ENCODE measurements around the gene IRS1.
"Not testable (repeated sequence)": the region's sequence is repeated elsewhere in the genome, so short reads cannot be mapped to it uniquely, and the experiment has no call there.

The IRS1 gene, protein sequence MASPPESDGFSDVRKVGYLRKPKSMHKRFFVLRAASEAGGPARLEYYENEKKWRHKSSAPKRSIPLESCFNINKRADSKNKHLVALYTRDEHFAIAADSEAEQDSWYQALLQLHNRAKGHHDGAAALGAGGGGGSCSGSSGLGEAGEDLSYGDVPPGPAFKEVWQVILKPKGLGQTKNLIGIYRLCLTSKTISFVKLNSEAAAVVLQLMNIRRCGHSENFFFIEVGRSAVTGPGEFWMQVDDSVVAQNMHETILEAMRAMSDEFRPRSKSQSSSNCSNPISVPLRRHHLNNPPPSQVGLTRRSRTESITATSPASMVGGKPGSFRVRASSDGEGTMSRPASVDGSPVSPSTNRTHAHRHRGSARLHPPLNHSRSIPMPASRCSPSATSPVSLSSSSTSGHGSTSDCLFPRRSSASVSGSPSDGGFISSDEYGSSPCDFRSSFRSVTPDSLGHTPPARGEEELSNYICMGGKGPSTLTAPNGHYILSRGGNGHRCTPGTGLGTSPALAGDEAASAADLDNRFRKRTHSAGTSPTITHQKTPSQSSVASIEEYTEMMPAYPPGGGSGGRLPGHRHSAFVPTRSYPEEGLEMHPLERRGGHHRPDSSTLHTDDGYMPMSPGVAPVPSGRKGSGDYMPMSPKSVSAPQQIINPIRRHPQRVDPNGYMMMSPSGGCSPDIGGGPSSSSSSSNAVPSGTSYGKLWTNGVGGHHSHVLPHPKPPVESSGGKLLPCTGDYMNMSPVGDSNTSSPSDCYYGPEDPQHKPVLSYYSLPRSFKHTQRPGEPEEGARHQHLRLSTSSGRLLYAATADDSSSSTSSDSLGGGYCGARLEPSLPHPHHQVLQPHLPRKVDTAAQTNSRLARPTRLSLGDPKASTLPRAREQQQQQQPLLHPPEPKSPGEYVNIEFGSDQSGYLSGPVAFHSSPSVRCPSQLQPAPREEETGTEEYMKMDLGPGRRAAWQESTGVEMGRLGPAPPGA (N-terminal part only)

GRCh38 chr2:226799211-226799975 lies at the start of gene IRS1:
Gene IRS1, minus strand, starts transcription at chr2:226799820. Its CDS starts 1,082 bp downstream, at chr2:226798738.
- peak within 1 kb of the TSS; percentile 74 for H3K9ac ChIP-seq (ENCODE audit: low read length)
- H3K4me1 ChIP-seq (ENCODE audit: control insufficient read depth, low read depth, low read length) = peaks cover 28% of the 10 kb centered on the region
- H3K27me3 ChIP-seq (ENCODE audit: control insufficient read depth, insufficient read depth, low read length) = no peaks in the 10 kb centered on the region
- H3K9me3 ChIP-seq (ENCODE audit: control insufficient read depth, low read depth, low read length) = no peaks in the 10 kb centered on the region
- H3K36me3 ChIP-seq (ENCODE audit: control insufficient read depth, low read depth, low read length) = peaks cover 5% of the 10 kb centered on the region
- H3K27ac ChIP-seq (ENCODE audit: low read length) = no peak within 1 kb of the TSS
- peak within 1 kb of the TSS; percentile 91 for H3K4me3 ChIP-seq (ENCODE audit: low read length)

DNA sequence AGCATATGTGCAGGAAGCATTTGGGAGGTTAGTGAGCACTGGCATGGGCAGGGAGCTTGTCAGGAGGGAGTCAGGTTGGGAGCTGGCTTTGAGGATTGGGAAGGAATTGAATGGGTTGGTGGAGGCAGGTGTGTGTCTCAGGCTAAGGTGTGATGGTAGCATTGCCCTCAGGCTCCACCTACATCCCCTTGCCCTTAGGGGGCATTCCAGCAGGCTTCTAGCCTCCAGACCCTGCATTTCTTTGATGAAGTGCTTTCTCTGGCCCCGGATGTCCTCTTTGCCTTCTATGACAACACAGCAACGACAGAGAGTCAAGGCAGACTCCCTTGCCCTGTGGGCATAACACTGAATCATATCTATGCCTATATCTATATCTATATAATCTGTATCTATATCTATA lies 49.7 kb upstream of the IRS1 start:
- H3K27me3 ChIP-seq (ENCODE audit: control insufficient read depth, insufficient read depth, low read length) = no peaks in the 10 kb centered on the region
- no peak overlapping the region for H3K27ac ChIP-seq (ENCODE audit: low read length)
- H3K4me3 ChIP-seq (ENCODE audit: low read length) = no peak overlapping the region
- H3K9ac ChIP-seq (ENCODE audit: low read length) = no peak overlapping the region
- H3K9me3 ChIP-seq (ENCODE audit: control insufficient read depth, low read depth, low read length) = no peaks in the 10 kb centered on the region
- H3K4me1 ChIP-seq (ENCODE audit: control insufficient read depth, low read depth, low read length) = no peaks in the 10 kb centered on the region
- H3K36me3 ChIP-seq (ENCODE audit: control insufficient read depth, low read depth, low read length) = no peaks in the 10 kb centered on the region

GRCh38 chr2:226847511-226847910 lies 47.9 kb upstream of the IRS1 start:
- no peaks in the 10 kb centered on the region for H3K4me1 ChIP-seq (ENCODE audit: control insufficient read depth, low read depth, low read length)
- no peak overlapping the region for H3K4me3 ChIP-seq (ENCODE audit: low read length)
- no peaks in the 10 kb centered on the region for H3K27me3 ChIP-seq (ENCODE audit: control insufficient read depth, insufficient read depth, low read length)
- no peaks in the 10 kb centered on the region for H3K36me3 ChIP-seq (ENCODE audit: control insufficient read depth, low read depth, low read length)
- H3K27ac ChIP-seq (ENCODE audit: low read length) = no peak overlapping the region
- no peaks in the 10 kb centered on the region for H3K9me3 ChIP-seq (ENCODE audit: control insufficient read depth, low read depth, low read length)
- H3K9ac ChIP-seq (ENCODE audit: low read length) = no peak overlapping the region

- Histone ChIP-seq H3K9ac (ENCODE audit: low read length) (no peak overlapping the region), H3K4me3 (ENCODE audit: low read length) (no peak overlapping the region), H3K36me3 (ENCODE audit: control insufficient read depth, low read depth, low read length) (no peaks in the 10 kb centered on the region), H3K27me3 (ENCODE audit: control insufficient read depth, insufficient read depth, low read length) (no peaks in the 10 kb centered on the region), H3K27ac (ENCODE audit: low read length) (no peak overlapping the region), H3K9me3 (ENCODE audit: control insufficient read depth, low read depth, low read length) (no peaks in the 10 kb centered on the region), H3K4me1 (ENCODE audit: control insufficient read depth, low read depth, low read length) (no peaks in the 10 kb centered on the region)
Measured at GRCh38 chr2:226847090-226847489, 47.5 kb upstream of the IRS1 start.

DNA sequence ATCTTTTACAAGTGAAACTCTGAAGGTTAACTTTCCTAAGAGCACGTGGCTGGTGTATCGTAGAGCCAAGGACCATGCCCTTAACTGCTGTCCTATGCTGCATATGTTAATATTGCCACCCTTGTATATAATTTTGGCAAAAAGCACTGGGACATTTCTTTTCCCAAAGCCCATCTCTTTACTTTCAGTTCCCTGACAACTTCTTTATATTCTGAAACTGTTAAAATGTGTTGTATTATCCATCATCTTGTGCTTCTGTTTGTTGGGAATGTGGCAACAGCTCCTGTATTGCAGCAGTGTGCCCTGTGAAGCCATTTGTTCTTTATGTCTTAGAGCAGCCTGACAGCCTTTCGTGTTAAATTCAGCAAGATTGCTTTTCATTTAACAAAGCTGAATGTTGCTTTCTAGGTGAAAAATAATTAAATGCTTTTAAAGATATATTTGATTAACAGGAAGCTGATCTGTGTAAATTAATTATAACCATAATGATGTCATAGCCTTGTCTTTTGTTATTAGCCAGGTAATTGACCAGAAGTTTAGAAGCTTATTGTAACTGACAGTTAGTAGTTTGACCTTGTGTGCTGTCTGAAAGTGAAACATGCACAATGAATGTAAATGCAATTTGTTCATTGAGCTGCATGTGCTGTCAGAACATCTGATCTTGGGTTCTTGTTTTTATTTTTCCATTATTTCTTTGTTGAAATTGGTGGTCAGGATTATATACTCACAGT lies 45.9 kb upstream of the IRS1 start:
- H3K36me3 ChIP-seq (ENCODE audit: control insufficient read depth, low read depth, low read length) = no peaks in the 10 kb centered on the region
- no peak overlapping the region for H3K27ac ChIP-seq (ENCODE audit: low read length)
- H3K9me3 ChIP-seq (ENCODE audit: control insufficient read depth, low read depth, low read length) = no peaks in the 10 kb centered on the region
- H3K9ac ChIP-seq (ENCODE audit: low read length) = no peak overlapping the region
- H3K27me3 ChIP-seq (ENCODE audit: control insufficient read depth, insufficient read depth, low read length) = no peaks in the 10 kb centered on the region
- no peak overlapping the region for H3K4me3 ChIP-seq (ENCODE audit: low read length)
- no peaks in the 10 kb centered on the region for H3K4me1 ChIP-seq (ENCODE audit: control insufficient read depth, low read depth, low read length)

DNA sequence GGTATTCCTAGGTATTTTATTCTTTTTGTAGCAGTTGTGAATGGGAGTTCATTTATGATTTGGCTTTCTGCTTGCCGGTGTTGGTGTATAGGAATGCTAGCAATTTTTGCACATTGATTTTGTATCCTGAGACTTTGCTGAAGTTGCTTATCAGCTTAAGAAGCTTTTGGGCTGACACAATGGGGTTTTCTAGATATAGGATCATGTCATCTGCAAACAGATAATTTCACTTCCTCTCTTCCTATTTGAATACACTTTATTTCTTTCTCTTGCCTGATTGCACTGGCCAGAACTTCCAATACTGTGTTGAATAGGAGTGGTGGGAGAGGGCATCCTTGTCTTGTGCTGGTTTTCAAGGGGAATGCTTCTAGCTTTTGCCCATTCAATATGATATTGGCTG lies 43.4 kb upstream of the IRS1 start:
- H3K9me3 ChIP-seq (ENCODE audit: control insufficient read depth, low read depth, low read length); H3K9ac ChIP-seq (ENCODE audit: low read length); H3K27ac ChIP-seq (ENCODE audit: low read length); H3K4me1 ChIP-seq (ENCODE audit: control insufficient read depth, low read depth, low read length); H3K27me3 ChIP-seq (ENCODE audit: control insufficient read depth, insufficient read depth, low read length); H3K36me3 ChIP-seq (ENCODE audit: control insufficient read depth, low read depth, low read length); H3K4me3 ChIP-seq (ENCODE audit: low read length): not testable (repeated sequence)

- Histone ChIP-seq H3K27me3 (ENCODE audit: control insufficient read depth, insufficient read depth, low read length) (peaks cover 3% of the 10 kb centered on the region), H3K27ac (ENCODE audit: low read length) (no peak overlapping the region), H3K4me3 (ENCODE audit: low read length) (no peak overlapping the region), H3K36me3 (ENCODE audit: control insufficient read depth, low read depth, low read length) (no peaks in the 10 kb centered on the region), H3K9me3 (ENCODE audit: control insufficient read depth, low read depth, low read length) (no peaks in the 10 kb centered on the region), H3K4me1 (ENCODE audit: control insufficient read depth, low read depth, low read length) (peaks cover 7% of the 10 kb centered on the region), H3K9ac (ENCODE audit: low read length) (no peak overlapping the region)
Measured at GRCh38 chr2:226839951-226840350, 40.3 kb upstream of the IRS1 start.

GRCh38 chr2:226839161-226839560 lies 39.5 kb upstream of the IRS1 start:
- H3K4me1 ChIP-seq (ENCODE audit: control insufficient read depth, low read depth, low read length) = peaks cover 7% of the 10 kb centered on the region
- no peak overlapping the region for H3K4me3 ChIP-seq (ENCODE audit: low read length)
- H3K27ac ChIP-seq (ENCODE audit: low read length) = no peak overlapping the region
- no peaks in the 10 kb centered on the region for H3K9me3 ChIP-seq (ENCODE audit: control insufficient read depth, low read depth, low read length)
- no peak overlapping the region for H3K9ac ChIP-seq (ENCODE audit: low read length)
- H3K27me3 ChIP-seq (ENCODE audit: control insufficient read depth, insufficient read depth, low read length) = peaks cover 9% of the 10 kb centered on the region
- no peaks in the 10 kb centered on the region for H3K36me3 ChIP-seq (ENCODE audit: control insufficient read depth, low read depth, low read length)

DNA sequence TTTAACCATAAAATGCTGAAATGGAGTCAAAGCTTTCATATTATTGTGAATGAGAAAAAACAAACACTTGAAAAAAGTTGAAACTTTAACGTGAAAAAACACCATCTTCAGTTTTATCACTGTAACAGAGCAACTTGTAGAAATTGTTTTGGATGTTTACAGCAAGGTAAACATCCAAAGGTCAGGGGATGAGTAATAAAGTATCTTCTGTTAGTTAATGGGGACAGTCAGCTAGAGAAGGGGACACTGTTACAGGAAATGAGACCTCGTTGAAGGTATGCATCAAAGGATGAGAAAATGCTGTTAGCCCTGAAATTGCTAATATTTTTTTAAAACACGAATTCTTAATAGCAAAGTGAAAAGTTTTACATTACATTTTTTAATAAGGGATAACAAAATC lies 39.1 kb upstream of the IRS1 start:
- Histone ChIP-seq H3K4me3 (ENCODE audit: low read length) (no peak overlapping the region), H3K4me1 (ENCODE audit: control insufficient read depth, low read depth, low read length) (peaks cover 7% of the 10 kb centered on the region), H3K36me3 (ENCODE audit: control insufficient read depth, low read depth, low read length) (no peaks in the 10 kb centered on the region), H3K27me3 (ENCODE audit: control insufficient read depth, insufficient read depth, low read length) (peaks cover 12% of the 10 kb centered on the region), H3K9ac (ENCODE audit: low read length) (no peak overlapping the region), H3K27ac (ENCODE audit: low read length) (no peak overlapping the region), H3K9me3 (ENCODE audit: control insufficient read depth, low read depth, low read length) (no peaks in the 10 kb centered on the region)

DNA sequence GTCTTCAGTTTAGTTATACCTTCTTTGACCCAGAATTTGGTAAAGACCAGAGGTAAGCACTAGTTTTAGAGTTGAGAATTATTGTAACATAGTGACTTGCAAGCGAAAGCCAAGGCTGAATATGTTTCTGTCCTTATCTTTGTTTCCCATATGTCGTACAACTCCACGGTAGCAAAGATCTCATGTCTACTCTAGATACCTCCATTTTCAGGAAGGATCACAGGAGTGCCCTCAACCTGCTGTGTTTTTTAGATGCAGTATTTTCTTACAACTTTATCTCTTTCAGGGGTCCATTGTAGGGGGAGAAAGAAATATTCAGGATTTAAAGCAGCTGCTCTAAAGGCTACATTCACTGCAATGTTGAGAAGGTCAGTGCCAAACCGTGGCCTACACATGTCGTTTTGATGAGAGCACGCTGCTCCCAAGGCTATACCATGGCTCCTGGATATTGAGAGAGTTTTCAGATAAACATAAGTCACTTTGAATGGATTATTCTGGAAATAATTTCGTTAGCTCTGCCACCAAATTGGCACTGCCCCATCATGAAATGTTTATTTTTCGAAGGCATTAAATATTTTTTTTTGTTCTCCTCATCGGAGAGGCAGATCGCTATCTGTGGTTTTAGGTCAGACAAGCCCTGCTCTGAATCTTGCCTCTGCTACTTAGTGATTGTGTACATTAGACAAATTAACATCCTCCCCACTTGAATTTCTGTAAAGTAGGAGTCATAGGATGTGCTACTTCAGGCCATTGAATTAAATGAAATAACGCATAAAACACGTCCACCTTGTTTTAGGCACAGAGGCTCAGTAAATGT lies 38.4 kb upstream of the IRS1 start:
- no peak overlapping the region for H3K4me3 ChIP-seq (ENCODE audit: low read length)
- H3K27ac ChIP-seq (ENCODE audit: low read length) = no peak overlapping the region
- H3K4me1 ChIP-seq (ENCODE audit: control insufficient read depth, low read depth, low read length) = peaks cover 7% of the 10 kb centered on the region
- H3K36me3 ChIP-seq (ENCODE audit: control insufficient read depth, low read depth, low read length) = no peaks in the 10 kb centered on the region
- no peak overlapping the region for H3K9ac ChIP-seq (ENCODE audit: low read length)
- peaks cover 12% of the 10 kb centered on the region for H3K27me3 ChIP-seq (ENCODE audit: control insufficient read depth, insufficient read depth, low read length)
- no peaks in the 10 kb centered on the region for H3K9me3 ChIP-seq (ENCODE audit: control insufficient read depth, low read depth, low read length)

Data from iPS-18a (cell line).